HFFc6 (cell line): Measurements from ENCODE around the gene B4GALT3. TPM values are rescaled to one million over a fixed set of nuclear protein-coding genes. Genes with fewer than 3 reads are reported as not detected.

Experiments
- DNase-seq: peaks from one replicate; pipeline ENCODE4 v3.0.0-alpha.2; 2018
- H3K27ac Mint-ChIP-seq: 2 replicates; pipeline ENCODE4 v1.8.0; 2020; ENCODE audit warnings: mild to moderate bottlenecking, mixed read lengths
- H3K27me3 Mint-ChIP-seq: 2 replicates; pipeline ENCODE4 v1.8.0; 2021; ENCODE audit warnings: mild to moderate bottlenecking, moderate library complexity, mixed read lengths; ENCODE audit not compliant: insufficient read depth
- H3K36me3 Mint-ChIP-seq: 2 replicates; pipeline ENCODE4 v1.8.0; 2021; ENCODE audit warnings: low read depth, mixed read lengths
- H3K4me1 Mint-ChIP-seq: 2 replicates; pipeline ENCODE4 v1.8.0; 2020; ENCODE audit warnings: low read depth, mixed read lengths
- H3K4me3 Mint-ChIP-seq: 2 replicates; pipeline ENCODE4 v1.8.0; 2020; ENCODE audit warnings: mild to moderate bottlenecking, moderate library complexity, mixed read lengths
- H3K9me3 Mint-ChIP-seq: 2 replicates; pipeline ENCODE4 v1.8.0; 2020; ENCODE audit warnings: mild to moderate bottlenecking, mixed read lengths
- total RNA-seq, 6 experiments: library from RNA; stranded (reverse); fragmentation: NEBNext Ultra II Directional; extraction: Animal tissue kit (Norgen Biotek cat#: 25700); gene quantifications; 2 replicates in 1 of 6; 3 replicates in 5 of 6; pipeline ENCODE4 v1.2.3, GENCODE V29; 2021
- TF ChIP-seq, protein P1 (sequence below): fragments of 200-600 bp; sonication (generic); IDR thresholded peaks from 2 replicates; pipeline ENCODE4 v1.5.0; 2021; ENCODE audit warnings: antibody characterized with exemption, mild to moderate bottlenecking

B4GALT3 gene
- total RNA-seq, 6 experiments from 2014 or later = 31.0 to 38.2 (median 35.4) TPM

- no peaks in the 10 kb centered on the region for H3K9me3 Mint-ChIP-seq
- H3K4me1 Mint-ChIP-seq = peaks cover 81% of the 10 kb centered on the region
- H3K4me3 Mint-ChIP-seq = peak overlapping the region; percentile 95
- TF ChIP-seq, protein P1, sequence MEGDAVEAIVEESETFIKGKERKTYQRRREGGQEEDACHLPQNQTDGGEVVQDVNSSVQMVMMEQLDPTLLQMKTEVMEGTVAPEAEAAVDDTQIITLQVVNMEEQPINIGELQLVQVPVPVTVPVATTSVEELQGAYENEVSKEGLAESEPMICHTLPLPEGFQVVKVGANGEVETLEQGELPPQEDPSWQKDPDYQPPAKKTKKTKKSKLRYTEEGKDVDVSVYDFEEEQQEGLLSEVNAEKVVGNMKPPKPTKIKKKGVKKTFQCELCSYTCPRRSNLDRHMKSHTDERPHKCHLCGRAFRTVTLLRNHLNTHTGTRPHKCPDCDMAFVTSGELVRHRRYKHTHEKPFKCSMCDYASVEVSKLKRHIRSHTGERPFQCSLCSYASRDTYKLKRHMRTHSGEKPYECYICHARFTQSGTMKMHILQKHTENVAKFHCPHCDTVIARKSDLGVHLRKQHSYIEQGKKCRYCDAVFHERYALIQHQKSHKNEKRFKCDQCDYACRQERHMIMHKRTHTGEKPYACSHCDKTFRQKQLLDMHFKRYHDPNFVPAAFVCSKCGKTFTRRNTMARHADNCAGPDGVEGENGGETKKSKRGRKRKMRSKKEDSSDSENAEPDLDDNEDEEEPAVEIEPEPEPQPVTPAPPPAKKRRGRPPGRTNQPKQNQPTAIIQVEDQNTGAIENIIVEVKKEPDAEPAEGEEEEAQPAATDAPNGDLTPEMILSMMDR = no peak
- H3K27ac Mint-ChIP-seq = peak overlapping the region; percentile 99
- H3K27me3 Mint-ChIP-seq = peaks cover 5% of the 10 kb centered on the region
- peaks cover 15% of the 10 kb centered on the region for H3K36me3 Mint-ChIP-seq
- peak; percentile 44 for DNase-seq
These were observed 23.9 kb upstream of the B4GALT3 start for GRCh38 chr1:161200992-161201835.

DNA sequence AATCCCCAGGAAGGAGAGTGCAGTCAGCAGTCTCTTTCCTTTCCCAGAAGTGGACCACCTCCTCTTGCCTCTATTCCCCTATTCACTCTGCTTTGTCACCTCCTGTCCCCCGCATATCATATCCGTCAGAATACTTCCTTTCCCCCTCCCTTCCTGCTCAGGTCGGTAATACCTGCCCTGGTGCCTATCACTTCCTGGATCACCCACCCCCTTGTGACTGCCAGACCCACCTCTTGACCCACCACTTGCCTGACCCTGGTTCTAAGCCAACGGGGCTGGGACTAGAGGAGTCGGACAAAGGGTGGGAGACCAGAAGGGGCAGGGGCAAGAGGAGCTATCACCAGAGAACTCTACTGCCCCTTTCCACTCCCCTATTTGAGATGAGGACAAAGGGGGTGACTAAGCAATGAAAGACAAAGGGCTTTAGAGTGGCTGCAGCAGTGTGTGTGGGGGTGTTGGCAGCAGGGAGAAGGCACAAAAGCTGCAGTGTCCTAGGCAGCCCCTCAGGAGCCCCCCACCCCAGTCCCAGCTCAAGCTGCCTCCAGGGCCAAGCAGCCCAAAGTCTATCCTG lies 23.2 kb upstream of the B4GALT3 start:
- Mint-ChIP-seq H3K4me3 (no peak overlapping the region), H3K9me3 (no peaks in the 10 kb centered on the region), H3K27ac (peak overlapping the region; percentile 99), H3K36me3 (peaks cover 13% of the 10 kb centered on the region), H3K27me3 (peaks cover 5% of the 10 kb centered on the region), H3K4me1 (peaks cover 74% of the 10 kb centered on the region)
- TF ChIP-seq, protein P1 = no peak
- DNase-seq = no peak

DNA sequence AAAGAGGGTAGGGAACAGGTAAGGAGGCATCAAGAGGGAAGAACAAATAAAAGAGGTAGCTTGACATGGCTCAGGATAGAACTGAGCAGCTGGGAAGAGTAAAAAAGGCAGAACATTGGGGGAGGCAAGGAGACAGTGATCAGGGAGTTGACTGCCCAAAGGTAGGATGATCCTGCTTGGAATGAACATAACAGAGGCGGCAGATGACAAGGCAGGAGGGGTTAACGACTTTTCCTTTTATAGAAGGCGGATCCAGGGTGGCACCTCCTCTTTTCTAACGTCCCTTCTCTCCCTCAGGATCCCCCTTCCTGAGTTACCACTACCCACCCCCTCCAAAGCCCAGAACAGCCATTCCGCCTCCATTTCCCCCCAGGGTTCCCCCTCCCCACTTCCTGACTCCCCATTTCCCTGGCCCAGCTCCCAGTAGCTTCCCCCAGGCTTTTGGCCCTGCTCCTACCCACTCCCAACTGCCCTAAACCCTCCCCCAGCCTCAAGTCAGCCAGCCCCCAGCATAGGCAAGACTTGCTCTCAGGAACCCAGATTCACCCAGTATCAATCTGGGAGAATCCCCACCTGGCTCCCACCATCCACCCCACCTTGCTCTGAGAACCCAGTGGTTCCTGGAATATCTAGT lies 22.3 kb upstream of the B4GALT3 start:
- H3K4me3 Mint-ChIP-seq = peak overlapping the region; percentile 81; the same call in 1 of the 2 replicates
- DNase-seq = no peak
- TF ChIP-seq, protein P1 = no peak
- H3K27ac Mint-ChIP-seq = peak overlapping the region; percentile 99
- H3K27me3 Mint-ChIP-seq = peaks cover 5% of the 10 kb centered on the region
- H3K36me3 Mint-ChIP-seq = peaks cover 13% of the 10 kb centered on the region
- H3K4me1 Mint-ChIP-seq = peaks cover 67% of the 10 kb centered on the region
- H3K9me3 Mint-ChIP-seq = no peaks in the 10 kb centered on the region

DNA sequence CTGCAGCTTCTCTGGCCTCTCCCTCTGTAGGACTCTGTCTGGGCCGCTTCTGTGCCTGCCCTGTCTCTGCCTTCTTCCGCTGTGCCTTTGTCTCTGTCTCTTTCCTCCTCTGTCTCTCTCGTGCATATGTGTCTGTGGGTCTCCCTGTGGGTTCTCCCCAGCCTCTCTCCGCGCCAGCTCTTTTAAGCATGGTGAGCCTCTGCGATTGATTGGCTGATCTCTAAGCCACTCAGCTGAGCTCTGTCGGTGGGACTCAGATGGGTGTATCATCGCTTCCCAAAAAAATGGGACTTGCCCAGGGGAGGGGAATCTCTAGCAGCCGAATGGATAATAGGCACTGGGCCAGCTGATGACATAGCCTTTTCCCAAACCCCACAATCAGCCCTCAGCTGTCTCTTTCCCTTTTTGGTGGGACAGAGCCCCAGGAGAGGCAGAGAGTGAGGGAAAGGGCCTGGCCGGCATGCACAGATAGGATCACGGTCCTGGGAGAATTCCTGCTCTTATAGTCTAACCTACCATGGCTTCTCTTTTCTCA lies 21.7 kb upstream of the B4GALT3 start, which contains the start of gene ADAMTS4:
Gene ADAMTS4 (minus strand): TSS at position 158 of the 535 bp plus-strand sequence. CDS start 427 bp downstream, outside the sequence.
- Mint-ChIP-seq H3K27me3 (peaks cover 5% of the 10 kb centered on the region), H3K4me1 (peaks cover 61% of the 10 kb centered on the region), H3K9me3 (no peaks in the 10 kb centered on the region), H3K4me3 (peak within 1 kb of the TSS; percentile 81), H3K36me3 (peaks cover 7% of the 10 kb centered on the region), H3K27ac (peak within 1 kb of the TSS; percentile 99)
- peak; percentile 82 for DNase-seq
- TF ChIP-seq, protein P1 = no peak

DNA sequence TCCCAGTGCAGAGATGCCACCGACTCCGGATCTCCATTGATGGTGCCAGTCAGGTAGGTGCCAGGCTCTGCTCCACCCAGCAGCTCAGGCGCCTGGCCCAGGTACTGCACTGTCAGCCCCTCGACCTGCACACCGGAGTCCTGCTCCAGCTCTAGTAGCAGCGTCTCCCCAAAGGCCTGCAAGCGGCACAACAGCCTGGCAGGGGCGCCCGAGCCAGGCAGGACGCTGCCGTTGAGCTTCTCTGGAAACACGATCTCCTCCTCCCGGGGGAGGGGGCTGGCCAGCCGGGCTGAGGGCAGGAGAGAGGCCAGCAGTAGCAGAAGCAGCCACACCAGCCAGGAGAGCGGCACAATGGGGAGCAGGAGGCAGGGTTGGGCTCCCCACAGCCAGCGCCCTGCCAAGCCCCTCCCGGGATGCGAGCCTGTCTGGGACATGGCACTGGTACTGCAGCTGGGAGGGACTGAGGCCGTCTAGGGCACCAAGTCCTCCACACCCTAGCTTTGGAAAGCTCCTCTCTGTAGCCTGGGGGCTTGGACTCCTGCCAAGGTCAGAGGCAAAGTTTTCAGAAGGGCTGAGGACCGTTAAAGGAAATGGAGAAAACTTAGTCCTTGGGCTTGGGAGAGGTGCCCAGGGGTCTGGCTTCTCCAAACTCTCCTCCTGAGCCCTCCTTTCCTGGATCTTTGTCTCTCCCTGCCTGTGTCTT lies 21.0 kb upstream of the B4GALT3 start:
- peak overlapping the region; percentile 81 for H3K4me3 Mint-ChIP-seq
- peaks cover 3% of the 10 kb centered on the region; the same call in 1 of the 2 replicates for H3K36me3 Mint-ChIP-seq
- TF ChIP-seq, protein P1 = no peak
- H3K4me1 Mint-ChIP-seq = peaks cover 56% of the 10 kb centered on the region
- peak overlapping the region; percentile 86 for H3K27ac Mint-ChIP-seq
- H3K9me3 Mint-ChIP-seq = no peaks in the 10 kb centered on the region
- H3K27me3 Mint-ChIP-seq = peaks cover 5% of the 10 kb centered on the region
- peak; percentile 32 for DNase-seq
